ENCODE data around the gene SORBS2. TPM values are rescaled to one million over a fixed set of nuclear protein-coding genes. Genes with fewer than 3 reads are reported as not detected.

SORBS2 gene
- total RNA-seq, 1 experiment from 2014 or later: not detected

GRCh38 chr4:185624259-185624589, 187.8 kb downstream of the SORBS2 start:
- no peaks in the 10 kb centered on the region for H4K20me1 ChIP-seq (ENCODE audit: insufficient read depth, low read depth, low read length)
- no peaks in the 10 kb centered on the region for H3K9me3 ChIP-seq (ENCODE audit: low read length)
- H3K4me2 ChIP-seq (ENCODE audit: low read depth, low read length, poor library complexity, severe bottlenecking): no peak overlapping the region
- H3K9ac ChIP-seq (ENCODE audit: low read length): no peak overlapping the region
- no peaks in the 10 kb centered on the region for H3K9me2 ChIP-seq (replicated peaks; ENCODE audit: insufficient read depth, low read length)
- H3K4me1 ChIP-seq (ENCODE audit: low read length): no peaks in the 10 kb centered on the region
- H3K27me3 ChIP-seq (ENCODE audit: low read length): no peaks in the 10 kb centered on the region
- no peak overlapping the region for H3K27ac ChIP-seq (ENCODE audit: low read length)
- H3K4me3 ChIP-seq (ENCODE audit: low read length): no peak overlapping the region
- no peaks in the 10 kb centered on the region for H3K79me2 ChIP-seq (ENCODE audit: low read length)
- no peak for DNase-seq
- no peaks in the 10 kb centered on the region for H3K36me3 ChIP-seq (ENCODE audit: insufficient read depth, low read length)
- no peak overlapping the region for H2AFZ ChIP-seq (ENCODE audit: low read length)

DNA sequence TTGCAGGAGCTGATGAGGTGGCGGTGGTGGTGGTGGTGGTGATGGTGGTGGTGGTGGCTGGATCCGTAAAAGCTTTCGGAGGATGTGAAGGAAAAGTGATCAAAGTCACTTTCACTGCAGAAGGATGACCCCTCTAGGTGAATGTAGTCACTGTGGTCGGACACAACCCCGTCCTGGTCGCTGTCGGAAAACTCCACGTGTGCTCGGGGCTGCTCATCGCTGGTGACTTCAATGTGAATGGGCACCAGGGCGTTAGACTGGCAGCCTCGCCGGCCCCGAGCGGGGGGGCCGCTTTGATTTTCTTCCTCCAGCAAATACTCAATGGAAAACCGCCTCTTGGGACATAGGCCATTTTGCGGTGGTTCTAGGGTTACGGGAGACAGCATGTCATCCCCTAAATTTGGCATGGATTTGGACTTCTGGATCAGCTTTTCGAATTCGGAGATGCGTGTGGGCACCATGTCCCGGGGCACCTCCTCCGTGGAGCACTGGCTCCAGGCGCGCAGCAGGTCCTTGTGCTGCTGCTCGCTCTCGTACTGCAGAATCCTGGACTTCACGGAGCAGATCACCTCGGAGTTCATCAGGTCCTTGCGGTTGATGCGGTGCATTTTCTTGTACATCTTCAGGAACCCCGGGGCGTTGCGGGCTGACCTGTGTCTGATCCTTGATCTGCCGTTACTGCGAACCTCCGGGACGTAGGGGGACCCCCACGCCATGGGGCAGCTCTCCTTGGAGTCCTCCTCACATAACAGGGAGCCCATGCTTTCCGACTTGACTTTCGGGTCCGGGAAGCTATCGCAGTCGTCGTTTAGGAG, 188.3 kb downstream of the SORBS2 start:
- no peak overlapping the region for H3K4me3 ChIP-seq (ENCODE audit: low read length)
- no peak overlapping the region for H2AFZ ChIP-seq (ENCODE audit: low read length)
- no peaks in the 10 kb centered on the region for H3K9me3 ChIP-seq (ENCODE audit: low read length)
- no peaks in the 10 kb centered on the region for H4K20me1 ChIP-seq (ENCODE audit: insufficient read depth, low read depth, low read length)
- H3K27ac ChIP-seq (ENCODE audit: low read length): no peak overlapping the region
- H3K27me3 ChIP-seq (ENCODE audit: low read length): no peaks in the 10 kb centered on the region
- no peaks in the 10 kb centered on the region for H3K9me2 ChIP-seq (replicated peaks; ENCODE audit: insufficient read depth, low read length)
- no peaks in the 10 kb centered on the region for H3K79me2 ChIP-seq (ENCODE audit: low read length)
- no peak for DNase-seq
- no peak overlapping the region for H3K4me2 ChIP-seq (ENCODE audit: low read depth, low read length, poor library complexity, severe bottlenecking)
- H3K9ac ChIP-seq (ENCODE audit: low read length): no peak overlapping the region
- H3K36me3 ChIP-seq (ENCODE audit: insufficient read depth, low read length): no peaks in the 10 kb centered on the region
- no peaks in the 10 kb centered on the region for H3K4me1 ChIP-seq (ENCODE audit: low read length)

DNA sequence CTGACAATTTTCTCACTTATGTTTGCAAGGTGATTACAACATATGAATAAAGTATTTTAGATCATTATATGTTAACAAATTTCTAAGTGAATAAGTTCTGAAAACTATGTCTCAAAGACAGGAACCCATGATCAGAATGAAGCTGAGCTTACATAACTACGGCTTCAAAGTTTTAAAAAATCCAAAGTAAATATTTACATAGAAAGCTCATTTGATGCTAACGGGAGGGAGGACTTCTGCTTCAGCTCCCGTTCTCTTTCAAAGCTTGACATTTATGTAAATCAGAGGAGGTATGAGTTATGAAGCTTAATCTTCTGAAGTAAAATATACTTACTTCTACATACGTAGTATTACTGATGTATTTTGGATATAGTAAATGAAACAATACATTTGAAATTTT, 203.8 kb downstream of the SORBS2 start:
- H3K4me3 ChIP-seq (ENCODE audit: low read length): no peak overlapping the region
- no peaks in the 10 kb centered on the region for H3K27me3 ChIP-seq (ENCODE audit: low read length)
- H3K36me3 ChIP-seq (ENCODE audit: insufficient read depth, low read length): no peaks in the 10 kb centered on the region
- H3K27ac ChIP-seq (ENCODE audit: low read length): no peak overlapping the region
- no peak overlapping the region for H2AFZ ChIP-seq (ENCODE audit: low read length)
- no peaks in the 10 kb centered on the region for H3K9me3 ChIP-seq (ENCODE audit: low read length)
- H3K79me2 ChIP-seq (ENCODE audit: low read length): no peaks in the 10 kb centered on the region
- H3K9me2 ChIP-seq (replicated peaks; ENCODE audit: insufficient read depth, low read length): no peaks in the 10 kb centered on the region
- no peak overlapping the region for H3K9ac ChIP-seq (ENCODE audit: low read length)
- peaks cover 7% of the 10 kb centered on the region for H3K4me1 ChIP-seq (ENCODE audit: low read length)
- H3K4me2 ChIP-seq (ENCODE audit: low read depth, low read length, poor library complexity, severe bottlenecking): no peak overlapping the region
- DNase-seq: no peak
- no peaks in the 10 kb centered on the region for H4K20me1 ChIP-seq (ENCODE audit: insufficient read depth, low read depth, low read length)

DNA sequence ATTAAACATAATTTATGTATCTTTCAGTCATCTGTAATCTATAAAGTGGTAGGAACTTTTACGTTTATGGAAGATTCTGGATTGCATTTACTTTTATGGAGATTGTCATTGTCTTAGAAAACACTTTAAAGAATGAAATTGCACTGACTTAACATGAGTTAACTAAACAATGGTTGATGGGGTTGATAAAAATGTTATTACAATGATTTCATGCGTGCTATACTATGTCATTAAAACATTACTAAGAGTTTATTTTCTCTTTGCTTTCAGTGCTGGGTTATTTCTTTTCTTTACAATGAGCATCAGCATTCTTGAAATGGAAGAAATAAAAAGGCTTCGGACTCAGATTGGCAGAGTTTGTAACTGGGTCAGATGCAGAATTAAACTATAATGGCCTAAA, 209.6 kb downstream of the SORBS2 start:
- H3K79me2 ChIP-seq (ENCODE audit: low read length): no peaks in the 10 kb centered on the region
- DNase-seq: no peak
- peaks cover 3% of the 10 kb centered on the region; the same call in 1 of the 2 replicates for H3K4me1 ChIP-seq (ENCODE audit: low read length)
- H3K9ac ChIP-seq (ENCODE audit: low read length): no peak overlapping the region
- no peak overlapping the region for H3K27ac ChIP-seq (ENCODE audit: low read length)
- no peaks in the 10 kb centered on the region for H3K9me2 ChIP-seq (replicated peaks; ENCODE audit: insufficient read depth, low read length)
- no peaks in the 10 kb centered on the region for H3K9me3 ChIP-seq (ENCODE audit: low read length)
- no peak overlapping the region for H3K4me3 ChIP-seq (ENCODE audit: low read length)
- no peaks in the 10 kb centered on the region for H3K27me3 ChIP-seq (ENCODE audit: low read length)
- H4K20me1 ChIP-seq (ENCODE audit: insufficient read depth, low read depth, low read length): no peaks in the 10 kb centered on the region
- no peaks in the 10 kb centered on the region for H3K36me3 ChIP-seq (ENCODE audit: insufficient read depth, low read length)
- no peak overlapping the region for H2AFZ ChIP-seq (ENCODE audit: low read length)
- H3K4me2 ChIP-seq (ENCODE audit: low read depth, low read length, poor library complexity, severe bottlenecking): no peak overlapping the region

GRCh38 chr4:185600801-185601434, 211.1 kb downstream of the SORBS2 start:
- Histone ChIP-seq H3K4me3 (ENCODE audit: low read length) (no peak overlapping the region), H3K4me1 (ENCODE audit: low read length) (peaks cover 3% of the 10 kb centered on the region; the same call in 1 of the 2 replicates)

DNA sequence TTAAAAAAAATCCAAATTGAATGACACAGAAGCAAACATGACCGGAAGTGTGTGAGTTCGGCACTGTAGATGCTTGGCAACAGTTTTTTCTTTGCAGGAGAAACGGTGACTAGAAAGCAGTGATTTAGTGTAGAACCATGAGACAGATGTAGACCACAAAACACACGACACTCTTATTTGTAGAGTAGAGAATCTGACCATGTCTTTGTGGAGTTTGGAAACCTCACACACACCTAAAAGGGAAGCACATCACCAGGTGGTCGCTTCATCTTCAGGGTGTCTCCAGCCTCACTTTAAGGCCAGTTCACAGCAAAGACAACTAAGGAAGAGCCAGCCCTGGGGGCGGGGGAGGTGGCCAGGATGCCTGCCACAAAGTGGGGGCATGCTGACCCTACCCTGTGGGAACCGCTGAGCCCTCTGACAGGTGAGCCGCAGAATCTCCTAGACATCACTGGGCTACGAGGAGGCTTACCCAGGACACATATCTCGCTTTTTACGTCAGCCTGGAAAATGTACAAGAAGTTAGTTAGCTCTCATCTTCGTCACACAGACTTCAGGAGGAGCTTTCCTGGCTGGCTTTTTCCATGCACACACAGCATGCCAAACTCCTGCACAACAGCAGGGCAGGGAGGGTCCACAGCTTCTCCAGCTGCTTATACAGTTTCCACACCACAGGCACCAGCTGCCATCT, 212.3 kb downstream of the SORBS2 start:
- H3K27ac ChIP-seq (ENCODE audit: low read length): no peak overlapping the region
- H3K4me2 ChIP-seq (ENCODE audit: low read depth, low read length, poor library complexity, severe bottlenecking): no peak overlapping the region
- no peaks in the 10 kb centered on the region for H3K79me2 ChIP-seq (ENCODE audit: low read length)
- H3K9ac ChIP-seq (ENCODE audit: low read length): no peak overlapping the region
- H3K27me3 ChIP-seq (ENCODE audit: low read length): no peaks in the 10 kb centered on the region
- no peak for DNase-seq
- H3K9me2 ChIP-seq (replicated peaks; ENCODE audit: insufficient read depth, low read length): no peaks in the 10 kb centered on the region
- peaks cover 3% of the 10 kb centered on the region; the same call in 1 of the 2 replicates for H3K4me1 ChIP-seq (ENCODE audit: low read length)
- no peak overlapping the region for H2AFZ ChIP-seq (ENCODE audit: low read length)
- no peaks in the 10 kb centered on the region for H4K20me1 ChIP-seq (ENCODE audit: insufficient read depth, low read depth, low read length)
- H3K36me3 ChIP-seq (ENCODE audit: insufficient read depth, low read length): no peaks in the 10 kb centered on the region
- H3K9me3 ChIP-seq (ENCODE audit: low read length): no peaks in the 10 kb centered on the region
- no peak overlapping the region for H3K4me3 ChIP-seq (ENCODE audit: low read length)

More at GRCh38 chr4:185600801-185601434, 211.1 kb downstream of the SORBS2 start:
- Histone ChIP-seq H4K20me1 (ENCODE audit: insufficient read depth, low read depth, low read length) (no peaks in the 10 kb centered on the region), H2AFZ (ENCODE audit: low read length) (no peak overlapping the region), H3K27ac (ENCODE audit: low read length) (no peak overlapping the region), H3K9me2 (replicated peaks; ENCODE audit: insufficient read depth, low read length) (no peaks in the 10 kb centered on the region), H3K4me2 (ENCODE audit: low read depth, low read length, poor library complexity, severe bottlenecking) (no peak overlapping the region), H3K79me2 (ENCODE audit: low read length) (no peaks in the 10 kb centered on the region), H3K27me3 (ENCODE audit: low read length) (no peaks in the 10 kb centered on the region), H3K36me3 (ENCODE audit: insufficient read depth, low read length) (no peaks in the 10 kb centered on the region), H3K9me3 (ENCODE audit: low read length) (no peaks in the 10 kb centered on the region), H3K9ac (ENCODE audit: low read length) (no peak overlapping the region)
- no peak for DNase-seq

DNA sequence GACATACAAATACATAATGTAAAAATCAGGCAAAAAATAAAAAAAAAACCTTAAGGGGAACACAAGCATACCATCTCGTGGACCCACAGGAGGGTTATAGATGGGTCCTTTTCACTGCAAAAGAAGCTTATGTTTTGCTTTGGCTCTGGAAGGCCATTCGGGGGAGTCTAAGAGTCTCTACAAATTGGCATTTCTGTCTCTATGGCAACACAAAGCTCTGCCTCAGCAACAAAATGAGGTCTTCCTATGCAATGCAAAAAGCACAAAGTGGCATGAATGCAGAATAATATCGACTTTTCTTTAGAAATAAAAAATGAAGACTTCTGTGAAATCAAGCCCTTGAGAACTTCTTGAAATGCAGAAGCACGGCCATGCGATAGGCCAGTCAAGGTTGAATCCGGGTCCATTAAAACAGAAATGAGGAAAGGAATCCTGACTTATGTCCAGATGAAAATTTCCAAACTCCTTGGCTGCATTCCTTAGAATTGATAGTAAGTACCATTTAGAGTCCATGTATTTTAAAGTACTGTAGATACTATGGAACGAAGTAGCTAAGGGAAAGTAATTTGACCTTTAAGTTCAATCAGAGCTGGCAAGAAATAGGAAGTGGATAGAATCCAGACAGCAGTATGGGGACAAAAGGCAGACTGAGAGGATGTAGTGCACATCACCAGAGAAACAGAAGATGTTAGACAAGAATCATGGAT, 213.0 kb downstream of the SORBS2 start:
- H3K36me3 ChIP-seq (ENCODE audit: insufficient read depth, low read length): no peaks in the 10 kb centered on the region
- H3K9me3 ChIP-seq (ENCODE audit: low read length): no peaks in the 10 kb centered on the region
- no peak overlapping the region for H2AFZ ChIP-seq (ENCODE audit: low read length)
- DNase-seq: no peak
- H4K20me1 ChIP-seq (ENCODE audit: insufficient read depth, low read depth, low read length): no peaks in the 10 kb centered on the region
- peaks cover 3% of the 10 kb centered on the region; the same call in 1 of the 2 replicates for H3K4me1 ChIP-seq (ENCODE audit: low read length)
- H3K4me2 ChIP-seq (ENCODE audit: low read depth, low read length, poor library complexity, severe bottlenecking): no peak overlapping the region
- no peaks in the 10 kb centered on the region for H3K79me2 ChIP-seq (ENCODE audit: low read length)
- no peak overlapping the region for H3K9ac ChIP-seq (ENCODE audit: low read length)
- no peaks in the 10 kb centered on the region for H3K27me3 ChIP-seq (ENCODE audit: low read length)
- H3K27ac ChIP-seq (ENCODE audit: low read length): no peak overlapping the region
- H3K9me2 ChIP-seq (replicated peaks; ENCODE audit: insufficient read depth, low read length): no peaks in the 10 kb centered on the region
- no peak overlapping the region for H3K4me3 ChIP-seq (ENCODE audit: low read length)
